Mammary epithelial cell (primary cell): ENCODE data around the gene FANK1.

ENCODE experiments used
- EZH2 ChIP-seq: IDR thresholded peaks from 2 replicates; pipeline ENCODE4 v1.6.1; 2012; ENCODE audit warnings: low read length, inconsistent platforms, borderline replicate concordance
- TF ChIP-seq, protein P1 (sequence below), 2 donors: IDR thresholded peaks in 1 of 2; conservative IDR thresholded peaks in 1 of 2; 2 replicates each; pipeline ENCODE4 v1.5.1; 2011 to 2012; ENCODE audit warnings: inconsistent platforms in 2 of 2, low read length in 2 of 2, mild to moderate bottlenecking in 2 of 2, control low read depth in 1 of 2, low read depth in 1 of 2; ENCODE audit not compliant: insufficient read depth in 1 of 2; ENCODE audit errors: extremely low read depth in 1 of 2

DNA sequence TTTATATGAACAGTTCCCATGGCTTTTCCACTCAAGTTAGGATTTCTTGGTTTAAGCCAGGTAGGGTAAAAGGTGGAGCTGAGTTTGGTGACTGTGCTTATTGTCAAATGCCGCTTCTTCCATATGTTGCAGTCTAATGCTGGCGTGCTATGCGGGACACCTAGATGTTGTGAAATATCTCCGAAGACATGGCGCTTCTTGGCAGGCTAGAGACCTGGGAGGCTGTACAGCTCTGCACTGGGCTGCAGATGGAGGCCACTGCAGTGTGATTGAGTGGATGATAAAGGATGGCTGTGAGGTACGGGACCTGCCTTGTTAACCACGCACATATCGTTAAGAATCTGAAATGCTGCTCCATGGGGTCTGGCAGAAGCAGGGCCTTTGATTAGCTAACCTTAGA, 108.4 kb downstream of the FANK1 start:
- TF ChIP-seq, protein P1, sequence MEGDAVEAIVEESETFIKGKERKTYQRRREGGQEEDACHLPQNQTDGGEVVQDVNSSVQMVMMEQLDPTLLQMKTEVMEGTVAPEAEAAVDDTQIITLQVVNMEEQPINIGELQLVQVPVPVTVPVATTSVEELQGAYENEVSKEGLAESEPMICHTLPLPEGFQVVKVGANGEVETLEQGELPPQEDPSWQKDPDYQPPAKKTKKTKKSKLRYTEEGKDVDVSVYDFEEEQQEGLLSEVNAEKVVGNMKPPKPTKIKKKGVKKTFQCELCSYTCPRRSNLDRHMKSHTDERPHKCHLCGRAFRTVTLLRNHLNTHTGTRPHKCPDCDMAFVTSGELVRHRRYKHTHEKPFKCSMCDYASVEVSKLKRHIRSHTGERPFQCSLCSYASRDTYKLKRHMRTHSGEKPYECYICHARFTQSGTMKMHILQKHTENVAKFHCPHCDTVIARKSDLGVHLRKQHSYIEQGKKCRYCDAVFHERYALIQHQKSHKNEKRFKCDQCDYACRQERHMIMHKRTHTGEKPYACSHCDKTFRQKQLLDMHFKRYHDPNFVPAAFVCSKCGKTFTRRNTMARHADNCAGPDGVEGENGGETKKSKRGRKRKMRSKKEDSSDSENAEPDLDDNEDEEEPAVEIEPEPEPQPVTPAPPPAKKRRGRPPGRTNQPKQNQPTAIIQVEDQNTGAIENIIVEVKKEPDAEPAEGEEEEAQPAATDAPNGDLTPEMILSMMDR (conservative IDR thresholded peaks at IDR 0.05 in 1 of 2, IDR thresholded peaks at IDR 0.05 in 1 of 2; ENCODE audit: extremely low read depth in 1 of 2, insufficient read depth in 1 of 2, low read depth in 1 of 2, low read length in 2 of 2), result no peak
- TF ChIP-seq EZH2, result no peak
